PC-3 (cell line): ENCODE measurements around the gene ZIC2. TPM values are rescaled to one million over a fixed set of nuclear protein-coding genes. Genes with fewer than 3 reads are reported as not detected.

ENCODE experiments used
- ATAC-seq: fragments of 200-7000 bp; cut with Tn5 transposase; 2 replicates; pipeline ENCODE4 v1.9.1; 2020; ENCODE audit warnings: mild to moderate bottlenecking, moderate library complexity
- BruUV-seq: library from RNA; stranded (reverse); fragments of 400-500 nt; replicated peaks from 2 replicates; lab custom pipeline; 2021; lab: Mats Ljungman, UMichigan
- CTCF ChIA-PET: fragments of 300-600 bp; sonication (Branson Sonifier 250); formaldehyde crosslinking; loops from one replicate; lab custom pipeline; 2022; ENCODE audit warnings: antibody characterized with exemption; lab: Charles Lee
- POLR2A ChIA-PET: fragments of 300-600 bp; sonication (Branson Sonifier 250); formaldehyde crosslinking; loops from one replicate; lab custom pipeline; 2022; ENCODE audit warnings: antibody characterized with exemption; ENCODE audit not compliant: unreplicated experiment; lab: Charles Lee
- DNase-seq: peaks from one replicate; pipeline ENCODE4 v3.0.0-alpha.2; 2015
- H2AFZ ChIP-seq: fragments of 300-600 bp; sonication (generic); 2 replicates; pipeline ENCODE4 v1.6.0; 2016; ENCODE audit warnings: antibody characterized with exemption, low read length
- H3F3A ChIP-seq: fragments of 300-600 bp; sonication (generic); one replicate; pipeline ENCODE4 v1.6.0; 2017; ENCODE audit warnings: antibody characterized with exemption, low read length, control low read depth, mild to moderate bottlenecking; ENCODE audit not compliant: unreplicated experiment
- H3K27ac ChIP-seq: fragments of 300-600 bp; sonication (generic); 2 replicates; pipeline ENCODE4 v1.5.1; 2016; ENCODE audit warnings: mild to moderate bottlenecking, low read length
- H3K27me3 ChIP-seq: fragments of 300-600 bp; sonication (generic); 2 replicates; pipeline ENCODE4 v1.6.1; 2016; ENCODE audit warnings: low read length, mixed read lengths
- H3K36me3 ChIP-seq: fragments of 300-600 bp; sonication (generic); 2 replicates; pipeline ENCODE4 v1.6.1; 2016; ENCODE audit warnings: low read depth, mixed run types, low read length, mixed read lengths
- H3K4me1 ChIP-seq: fragments of 300-600 bp; sonication (generic); 2 replicates; pipeline ENCODE4 v1.5.1; 2016; ENCODE audit warnings: low read length; ENCODE audit not compliant: insufficient read depth
- H3K4me2 ChIP-seq: fragments of 300-600 bp; sonication (generic); 2 replicates; pipeline ENCODE4 v1.6.0; 2016; ENCODE audit warnings: low read length
- H3K4me3 ChIP-seq: fragments of 300-600 bp; sonication (generic); 2 replicates; pipeline ENCODE4 v1.5.1; 2016; ENCODE audit warnings: mild to moderate bottlenecking, low read length, mixed read lengths
- H3K79me2 ChIP-seq: fragments of 300-600 bp; sonication (generic); 2 replicates; pipeline ENCODE4 v1.6.1; 2017; ENCODE audit warnings: low read length, mixed read lengths
- H3K9ac ChIP-seq: fragments of 300-600 bp; sonication (generic); 2 replicates; pipeline ENCODE4 v1.6.0; 2016; ENCODE audit warnings: mild to moderate bottlenecking, low read length
- H3K9me2 ChIP-seq: fragments of 300-600 bp; sonication (generic); replicated peaks from 2 replicates; pipeline ENCODE4 v1.6.1; 2016; ENCODE audit warnings: mixed run types, low read length, mixed read lengths
- H3K9me3 ChIP-seq: fragments of 300-600 bp; sonication (generic); 2 replicates; pipeline ENCODE4 v1.6.1; 2016; ENCODE audit warnings: low read length, mixed read lengths
- H4K20me1 ChIP-seq: fragments of 300-600 bp; sonication (generic); 2 replicates; pipeline ENCODE4 v1.6.1; 2016; ENCODE audit warnings: low read length, mixed read lengths
- EZH2 ChIP-seq: fragments of 300-600 bp; sonication (generic); IDR thresholded peaks from one replicate; pipeline ENCODE4 v1.6.1; 2017; ENCODE audit warnings: antibody characterized with exemption, mild to moderate bottlenecking, low read length; ENCODE audit not compliant: unreplicated experiment
- EZH2phosphoT487 ChIP-seq: fragments of 300-600 bp; sonication (generic); IDR thresholded peaks from 2 replicates; pipeline ENCODE4 v1.6.1; 2018; ENCODE audit warnings: mild to moderate bottlenecking, antibody characterized with exemption, low read length, borderline replicate concordance
- intact Hi-C: fragments of 100-400 bp; cut with micrococcal nuclease; formaldehyde crosslinking; loops from 2 replicates; pipeline ENCODE4 v1.9.0; 2023
- total RNA-seq: library from RNA; depleted of rRNA; stranded (reverse); fragments of >200 nt; gene quantifications from 2 replicates; pipeline ENCODE4 v1.2.3, GENCODE V29; 2014
- TF ChIP-seq, protein P1 (sequence below): fragments of 300-600 bp; sonication (generic); conservative IDR thresholded peaks from 2 replicates; pipeline ENCODE4 v1.5.1; 2017; ENCODE audit warnings: antibody characterized with exemption, low read depth, mild to moderate bottlenecking, low read length

Gene ZIC2
- total RNA-seq, 1 experiment from 2014 or later = not detected

DNA sequence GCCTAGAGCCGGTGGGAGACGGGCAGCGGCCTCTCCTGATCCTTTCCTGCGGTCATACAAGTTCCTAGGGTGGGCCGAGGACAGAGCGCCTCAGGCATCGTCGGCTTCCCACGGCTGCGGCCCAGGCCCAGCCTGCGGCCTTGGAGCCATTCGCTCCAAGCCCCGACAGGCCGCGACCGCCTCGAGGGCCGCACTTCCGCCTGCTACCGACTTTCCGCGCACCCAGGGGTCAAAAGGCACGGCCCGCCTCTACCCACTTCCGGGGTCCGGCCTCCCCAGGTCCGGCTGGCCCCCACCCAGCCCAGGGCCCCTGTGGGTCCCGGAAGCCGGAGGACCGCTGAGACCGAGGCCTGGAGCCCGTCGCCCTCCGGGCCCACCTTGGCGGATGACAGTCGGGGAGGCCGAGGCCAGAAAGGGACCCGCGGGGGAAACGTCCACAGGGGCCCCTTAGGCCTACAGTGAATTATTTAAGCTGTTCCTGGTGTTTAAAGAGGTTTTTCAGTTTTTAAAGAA lies 16.2 kb downstream of the ZIC2 start:
- no peak for DNase-seq
- H3K36me3 ChIP-seq = no peaks in the 10 kb centered on the region
- no peaks in the 10 kb centered on the region for H3K9me3 ChIP-seq
- no peaks in the 10 kb centered on the region for H3K4me1 ChIP-seq
- H3F3A ChIP-seq = no peaks in the 10 kb centered on the region
- intact Hi-C loops = no loop called here
- H3K4me3 ChIP-seq = no peak overlapping the region
- H3K79me2 ChIP-seq = no peaks in the 10 kb centered on the region
- H3K27me3 ChIP-seq = peaks cover 45% of the 10 kb centered on the region
- no TSS peak for BruUV-seq
- no peaks in the 10 kb centered on the region for H3K9me2 ChIP-seq
- no peak for TF ChIP-seq EZH2
- TF ChIP-seq, protein P1, sequence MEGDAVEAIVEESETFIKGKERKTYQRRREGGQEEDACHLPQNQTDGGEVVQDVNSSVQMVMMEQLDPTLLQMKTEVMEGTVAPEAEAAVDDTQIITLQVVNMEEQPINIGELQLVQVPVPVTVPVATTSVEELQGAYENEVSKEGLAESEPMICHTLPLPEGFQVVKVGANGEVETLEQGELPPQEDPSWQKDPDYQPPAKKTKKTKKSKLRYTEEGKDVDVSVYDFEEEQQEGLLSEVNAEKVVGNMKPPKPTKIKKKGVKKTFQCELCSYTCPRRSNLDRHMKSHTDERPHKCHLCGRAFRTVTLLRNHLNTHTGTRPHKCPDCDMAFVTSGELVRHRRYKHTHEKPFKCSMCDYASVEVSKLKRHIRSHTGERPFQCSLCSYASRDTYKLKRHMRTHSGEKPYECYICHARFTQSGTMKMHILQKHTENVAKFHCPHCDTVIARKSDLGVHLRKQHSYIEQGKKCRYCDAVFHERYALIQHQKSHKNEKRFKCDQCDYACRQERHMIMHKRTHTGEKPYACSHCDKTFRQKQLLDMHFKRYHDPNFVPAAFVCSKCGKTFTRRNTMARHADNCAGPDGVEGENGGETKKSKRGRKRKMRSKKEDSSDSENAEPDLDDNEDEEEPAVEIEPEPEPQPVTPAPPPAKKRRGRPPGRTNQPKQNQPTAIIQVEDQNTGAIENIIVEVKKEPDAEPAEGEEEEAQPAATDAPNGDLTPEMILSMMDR = no peak
- no peak for TF ChIP-seq EZH2phosphoT487
- H3K4me2 ChIP-seq = no peak overlapping the region
- POLR2A ChIA-PET = no interaction called here
- no peak overlapping the region for H3K9ac ChIP-seq
- CTCF ChIA-PET = no interaction called here
- H4K20me1 ChIP-seq = 0 out of 2 replicates have a peak, but pooled peaks cover 8% of the 10 kb centered on the region
- H3K27ac ChIP-seq = no peak overlapping the region
- no peak overlapping the region for H2AFZ ChIP-seq
- no peak for ATAC-seq

DNA sequence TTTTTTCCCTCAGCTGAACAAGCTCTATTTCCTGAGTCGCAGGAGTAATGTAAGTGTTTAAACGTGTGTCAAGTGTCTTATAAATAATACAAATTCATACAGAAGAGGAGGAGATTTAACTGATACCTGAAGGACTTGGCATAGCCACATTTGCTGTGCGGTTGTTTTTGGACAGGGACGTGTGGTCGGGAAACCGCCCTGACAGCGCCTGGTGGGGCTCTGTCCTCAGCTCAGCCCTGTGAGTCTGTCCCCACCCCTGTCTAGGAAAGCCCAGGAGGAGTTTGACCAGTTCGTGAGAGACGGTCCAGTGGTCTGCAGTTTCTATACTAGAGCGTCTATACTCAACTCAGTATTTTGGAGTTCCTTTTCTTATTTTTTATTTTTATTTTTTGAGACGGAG lies 16.7 kb downstream of the ZIC2 start:
- BruUV-seq = no TSS peak

DNA sequence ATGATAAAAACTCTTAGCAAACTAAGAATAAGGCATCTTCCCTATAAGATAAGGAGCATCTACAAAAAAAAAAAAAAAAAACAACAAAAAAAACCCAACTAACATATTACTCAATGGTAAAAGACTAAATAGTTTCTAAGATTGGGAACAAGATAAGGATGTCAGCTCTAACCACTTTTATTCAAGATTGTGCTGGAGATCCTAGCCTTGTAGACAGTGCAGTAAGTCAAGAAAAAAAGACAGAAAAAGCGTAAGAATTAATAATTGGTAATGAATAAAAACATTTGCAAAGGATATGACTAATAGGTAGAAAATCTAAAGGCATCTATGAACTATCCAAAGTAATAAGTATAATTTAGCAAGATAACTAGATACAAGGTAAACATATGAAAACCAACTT lies 33.0 kb downstream of the ZIC2 start:
- Histone ChIP-seq H4K20me1 (no peaks in the 10 kb centered on the region), H3K4me1 (no peaks in the 10 kb centered on the region), H3K4me3 (no peak overlapping the region), H3K27me3 (no peaks in the 10 kb centered on the region), H2AFZ (no peak overlapping the region), H3K4me2 (no peak overlapping the region), H3K9me3 (no peaks in the 10 kb centered on the region), H3K9ac (no peak overlapping the region), H3K36me3 (no peaks in the 10 kb centered on the region), H3F3A (no peaks in the 10 kb centered on the region), H3K79me2 (no peaks in the 10 kb centered on the region), H3K9me2 (no peaks in the 10 kb centered on the region), H3K27ac (no peak overlapping the region)
- no TSS peak for BruUV-seq
- TF ChIP-seq, protein P1 = no peak
- TF ChIP-seq EZH2phosphoT487 (no peak), EZH2 (no peak)
- intact Hi-C loops = no loop called here
- POLR2A ChIA-PET = no interaction called here
- ATAC-seq (no peak; the same call in 1 of the 2 replicates), DNase-seq (no peak)
- CTCF ChIA-PET = no interaction called here

More for the DNA sequence above, 16.7 kb downstream of the ZIC2 start:
- Histone ChIP-seq H3K4me1 (no peaks in the 10 kb centered on the region), H3K36me3 (no peaks in the 10 kb centered on the region), H3K4me3 (no peak overlapping the region), H4K20me1 (0 out of 2 replicates have a peak, but pooled peaks cover 8% of the 10 kb centered on the region), H3K27me3 (peaks cover 40% of the 10 kb centered on the region), H2AFZ (no peak overlapping the region), H3F3A (no peaks in the 10 kb centered on the region), H3K9ac (no peak overlapping the region), H3K9me3 (no peaks in the 10 kb centered on the region), H3K27ac (no peak overlapping the region), H3K4me2 (no peak overlapping the region), H3K79me2 (no peaks in the 10 kb centered on the region), H3K9me2 (no peaks in the 10 kb centered on the region)
- ChIA-PET POLR2A (no interaction called here), CTCF (no interaction called here)
- intact Hi-C loops = no loop called here
- TF ChIP-seq EZH2phosphoT487 = no peak
- TF ChIP-seq, protein P1 = no peak
- ATAC-seq = no peak
- DNase-seq = no peak
